OCI-LY3 (cell line): ENCODE data around the gene CD83.

ENCODE experiments used
- CTCF ChIP-seq: fragments of 200-600, 300-600 bp; sonication (generic); IDR thresholded peaks from 2 replicates; pipeline ENCODE4 v1.5.1; 2014; ENCODE audit warnings: antibody characterized with exemption, low read length, low read depth
- EZH2phosphoT487 ChIP-seq: fragments of 200-600 bp; shearing (Covaris generic); IDR thresholded peaks from 2 replicates; pipeline ENCODE4 v1.6.1; 2018; ENCODE audit warnings: antibody characterized with exemption, mixed run types, low read depth

- TF ChIP-seq CTCF = no peak
- no peak for TF ChIP-seq EZH2phosphoT487
These were observed 60.5 kb downstream of the CD83 start for GRCh38 chr6:14178083-14178445.
